Activated T-cell treated with anti-CD3 and anti-CD28 coated beads for 1 hour (primary cell): Measurements from ENCODE around the gene DGKB.

Source experiments
- DNase-seq: peaks from one replicate; pipeline ENCODE4 v3.0.0-alpha.2; 2020; ENCODE audit warnings: low read depth

DGKB gene

DNA sequence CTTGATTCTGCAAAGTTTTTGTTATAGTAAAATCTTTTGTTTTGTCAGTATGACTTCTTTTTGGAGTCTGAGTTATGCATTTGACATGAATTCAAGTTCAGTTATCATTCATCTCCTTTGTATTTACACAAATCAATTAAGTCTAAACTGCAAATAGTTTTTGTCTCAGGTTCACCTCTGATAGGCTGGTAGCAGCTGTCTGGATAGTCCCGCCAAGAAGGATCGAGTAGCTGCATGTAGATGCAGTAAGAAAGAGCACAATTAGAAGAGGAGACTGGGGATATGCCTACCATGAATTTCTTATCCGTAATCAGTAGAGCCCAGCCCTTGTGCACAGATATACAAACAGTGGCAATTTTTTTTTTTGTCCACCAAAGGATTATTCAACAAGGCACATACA lies 520.6 kb downstream of the DGKB start:
- no peak for DNase-seq

DNA sequence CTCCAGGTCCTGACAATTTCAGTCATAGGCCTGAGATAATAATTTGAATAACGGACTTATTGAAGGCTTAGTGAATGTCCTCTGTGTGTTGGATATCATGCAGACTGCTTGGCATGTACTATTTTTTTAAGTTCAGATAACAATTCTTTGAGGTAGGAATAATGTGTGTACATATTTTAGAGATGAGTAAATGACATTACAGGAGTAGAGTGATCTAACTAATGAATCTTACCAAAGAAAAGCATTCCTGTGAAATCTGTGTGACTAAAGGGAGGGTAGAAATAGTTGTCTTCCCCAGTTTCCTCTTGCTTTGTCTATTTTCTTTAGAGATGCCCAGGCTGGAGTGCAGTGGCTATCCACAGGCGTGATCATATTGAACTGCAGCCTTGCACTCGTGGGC lies 521.2 kb downstream of the DGKB start:
- DNase-seq: no peak

DNA sequence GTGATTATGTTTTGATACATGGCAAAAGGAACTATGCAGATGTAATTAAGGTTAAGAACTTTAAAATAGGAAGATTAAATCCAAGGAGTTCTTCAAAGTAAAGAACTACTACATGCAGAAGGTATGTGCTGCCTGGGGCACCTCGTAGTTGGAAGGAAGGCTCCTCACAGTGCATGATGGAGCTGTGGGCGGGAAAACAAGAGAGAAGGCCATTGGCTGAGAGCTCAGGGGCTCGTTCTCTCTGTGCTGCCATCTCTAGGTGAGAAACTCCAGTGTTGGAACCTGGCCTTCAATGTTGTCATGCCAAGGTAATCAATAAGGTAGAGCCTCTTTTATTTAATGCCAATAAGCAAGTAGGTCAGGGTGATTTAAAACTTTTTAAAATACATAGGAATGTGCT lies 521.7 kb downstream of the DGKB start:
- DNase-seq: no peak

DNA sequence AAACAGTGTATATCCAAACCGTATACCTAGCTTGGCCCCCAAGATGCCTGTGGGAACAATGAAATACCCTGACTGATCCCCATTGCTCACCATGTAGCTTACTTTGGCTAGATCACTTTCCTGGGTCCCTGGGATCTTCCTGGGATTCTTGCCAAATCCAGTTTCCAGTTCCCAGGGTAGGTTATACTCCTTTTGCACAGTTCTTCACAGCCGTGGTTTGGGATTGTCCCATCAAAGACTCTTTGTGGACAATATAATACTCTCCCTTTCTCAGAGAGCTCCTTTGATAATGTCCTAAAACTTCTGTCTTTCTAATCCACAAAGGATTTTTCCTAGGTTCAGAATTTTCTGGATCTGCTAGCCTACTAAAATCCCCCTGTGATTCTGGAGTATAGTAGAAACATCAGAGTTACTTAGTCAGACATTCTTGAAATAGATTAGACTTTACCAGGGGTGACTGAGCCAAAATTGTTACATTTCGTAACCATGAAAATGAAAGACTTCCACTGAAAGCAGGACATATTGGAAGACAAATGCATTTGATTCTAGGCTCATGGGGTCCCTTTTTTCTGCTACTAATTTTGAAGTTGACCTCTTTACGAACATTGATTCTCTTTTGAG lies 524.8 kb downstream of the DGKB start:
- DNase-seq: no peak

DNA sequence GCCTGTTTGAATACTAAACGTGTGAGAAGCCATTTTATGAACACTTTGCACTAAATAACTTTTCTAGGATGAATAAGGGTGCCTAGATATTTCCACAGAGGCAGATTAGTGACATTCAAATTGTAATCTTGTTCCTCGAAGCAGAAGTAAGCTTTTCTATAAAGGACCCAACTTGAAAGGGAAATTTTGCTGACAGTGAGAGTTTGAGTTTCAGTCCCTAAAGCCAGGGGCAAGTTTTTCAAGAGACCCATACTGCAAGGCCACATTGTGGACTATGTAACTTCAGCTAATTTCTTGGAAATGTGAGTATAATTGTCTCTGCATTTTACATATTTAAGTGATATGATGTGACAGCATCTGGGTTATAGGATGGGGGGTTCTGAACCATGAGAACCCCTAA lies 525.8 kb downstream of the DGKB start:
- no peak for DNase-seq

DNA sequence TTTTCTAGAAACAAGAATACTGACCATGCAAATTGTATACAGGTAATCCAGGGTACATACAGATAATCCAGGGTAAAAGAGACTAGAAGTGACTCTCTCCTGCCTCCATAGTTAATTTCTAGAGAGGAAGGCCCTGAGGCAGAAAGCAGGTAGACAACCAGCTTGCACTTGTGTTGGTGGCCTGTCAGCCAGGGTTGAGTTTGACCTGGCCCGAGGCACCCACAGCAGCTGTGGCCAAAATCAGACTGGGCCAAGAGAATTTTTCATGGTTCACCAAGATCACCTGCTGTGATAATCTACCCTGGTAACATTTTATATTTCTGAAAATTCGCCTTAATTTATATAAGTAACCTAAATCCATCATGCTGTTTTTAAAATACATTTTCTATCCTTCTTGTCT lies 526.6 kb downstream of the DGKB start:
- DNase-seq: no peak

DNA sequence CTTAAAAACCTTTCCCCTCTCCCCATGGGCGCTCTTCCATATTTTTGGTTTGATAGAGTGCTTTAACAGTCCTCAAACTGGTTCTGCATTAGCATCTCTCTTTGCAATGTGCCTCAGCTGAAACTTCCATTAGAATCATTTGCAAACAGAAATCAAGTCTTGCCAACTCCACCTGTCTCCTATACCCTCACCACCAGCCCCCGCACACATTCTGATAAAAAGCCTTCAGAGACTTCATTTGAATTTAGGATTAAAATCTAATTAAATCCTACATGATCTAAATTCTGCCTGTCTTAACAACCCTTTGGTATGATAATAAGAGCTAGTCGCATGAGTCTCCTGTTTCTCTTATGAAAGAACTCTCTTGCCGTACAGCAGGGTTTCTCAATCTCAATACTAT lies 528.2 kb downstream of the DGKB start:
- no peak for DNase-seq

DNA sequence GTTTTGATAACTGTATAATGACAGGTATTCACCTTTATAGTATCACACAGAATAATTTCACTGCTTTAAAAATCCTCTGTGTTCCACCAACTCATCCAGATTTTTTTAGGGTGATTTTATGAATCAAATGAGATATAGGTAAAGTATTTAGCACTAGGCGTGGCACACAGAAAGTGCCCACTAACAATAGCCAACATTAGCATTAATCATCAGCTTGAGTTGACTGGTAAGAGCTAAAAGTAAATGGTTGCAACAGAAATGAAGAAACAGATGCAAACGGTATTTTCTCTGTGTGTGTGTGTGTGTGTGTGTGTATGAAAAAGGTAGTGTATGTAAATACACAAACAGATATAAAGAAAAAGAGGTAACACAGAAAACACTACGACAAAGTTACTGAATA lies 534.3 kb downstream of the DGKB start:
- DNase-seq: no peak

DNA sequence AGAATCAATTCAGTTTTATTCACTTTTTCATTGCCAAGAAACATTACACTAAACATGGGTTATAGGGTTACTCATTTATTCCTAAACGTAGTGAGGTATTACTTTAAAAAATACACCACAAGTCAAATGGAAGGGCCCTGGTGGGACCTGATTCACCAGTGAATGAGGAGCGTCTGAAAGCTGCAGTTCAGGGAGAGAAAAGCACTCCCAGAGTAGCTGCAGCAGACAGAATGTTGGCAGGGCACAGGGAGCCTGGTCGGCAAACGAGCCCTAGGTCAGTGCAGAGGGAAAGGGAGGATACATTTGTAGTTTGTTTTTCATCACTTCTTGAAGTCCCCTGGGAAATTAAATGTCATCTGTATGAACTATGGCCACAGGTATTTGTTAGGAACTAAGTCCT lies 551.4 kb downstream of the DGKB start:
- DNase-seq: no peak

DNA sequence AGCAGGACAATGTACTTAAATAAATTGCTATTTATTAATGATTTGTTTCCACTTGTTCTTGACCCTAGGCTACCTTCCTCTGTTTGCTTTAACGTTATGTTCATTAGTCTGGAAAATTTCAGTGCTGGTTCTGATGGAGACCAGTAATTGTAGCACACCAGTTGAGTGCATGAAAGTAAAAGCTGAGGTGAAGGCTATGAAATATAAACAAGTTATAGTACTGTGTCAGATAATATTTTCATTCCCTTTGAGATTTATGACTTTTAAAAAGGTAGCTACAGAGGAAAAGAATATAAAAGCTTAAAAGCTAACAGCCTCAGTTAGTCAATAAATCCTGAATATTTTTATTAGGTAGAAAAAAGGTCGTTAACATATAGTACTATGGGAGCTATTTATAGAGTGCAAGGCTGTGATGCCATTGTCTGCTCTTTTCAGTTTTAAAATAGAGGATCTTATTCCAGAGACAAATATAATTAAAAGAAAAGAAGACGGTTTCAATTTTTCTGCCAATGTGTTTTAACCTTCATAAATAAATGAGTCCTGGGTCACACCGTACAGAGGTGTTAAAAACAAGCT lies 561.3 kb downstream of the DGKB start:
- no peak for DNase-seq

DNA sequence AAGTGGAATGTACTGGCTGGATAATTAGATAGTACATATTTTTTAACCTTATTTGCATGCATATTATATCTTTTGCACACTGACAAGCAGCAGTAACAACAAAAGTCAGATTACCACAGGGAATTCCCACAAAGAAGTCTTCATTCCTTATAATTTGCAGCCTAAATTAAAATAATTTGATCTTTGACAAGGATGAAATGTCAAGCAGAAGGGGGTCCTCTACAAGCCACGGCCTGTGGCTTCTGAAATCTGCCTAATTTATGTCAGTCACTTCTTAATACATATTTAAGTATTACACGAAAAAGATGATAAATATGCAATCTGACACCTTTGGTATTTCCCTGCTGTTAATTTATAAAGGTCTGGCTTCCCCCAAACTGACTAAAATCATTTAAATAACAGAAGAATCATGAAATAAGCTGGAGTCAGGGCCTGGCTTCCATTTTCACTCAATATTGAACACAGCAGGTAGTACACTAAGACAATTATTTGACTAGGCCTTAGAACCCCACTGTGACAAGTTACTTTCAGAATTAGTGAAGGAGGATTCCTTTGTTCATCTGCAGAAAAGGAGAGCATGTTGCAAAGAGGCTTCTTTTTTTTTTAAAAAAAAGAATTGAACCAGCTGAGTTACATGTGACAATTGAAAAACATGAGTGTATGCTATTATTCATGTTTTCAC lies 562.0 kb downstream of the DGKB start:
- DNase-seq: no peak

DNA sequence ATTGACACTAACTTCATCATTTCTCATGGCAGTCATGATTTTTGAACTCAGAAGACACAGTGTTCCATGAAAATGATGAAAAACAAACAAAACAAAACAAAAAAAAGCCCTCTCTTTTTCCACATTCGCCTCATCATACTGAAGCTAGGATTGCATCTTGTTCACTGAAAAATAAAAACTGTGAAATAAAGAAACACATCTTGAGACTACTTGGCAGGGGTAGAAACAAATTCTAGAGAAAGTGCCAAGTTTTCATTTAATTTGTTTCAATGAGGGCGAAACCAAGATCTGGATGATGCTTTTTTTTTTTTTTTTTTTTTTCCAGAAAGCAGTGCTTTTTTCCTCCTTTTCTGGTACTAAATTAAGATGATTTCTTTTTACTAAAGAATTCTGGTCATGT lies 562.7 kb downstream of the DGKB start:
- no peak for DNase-seq

DNA sequence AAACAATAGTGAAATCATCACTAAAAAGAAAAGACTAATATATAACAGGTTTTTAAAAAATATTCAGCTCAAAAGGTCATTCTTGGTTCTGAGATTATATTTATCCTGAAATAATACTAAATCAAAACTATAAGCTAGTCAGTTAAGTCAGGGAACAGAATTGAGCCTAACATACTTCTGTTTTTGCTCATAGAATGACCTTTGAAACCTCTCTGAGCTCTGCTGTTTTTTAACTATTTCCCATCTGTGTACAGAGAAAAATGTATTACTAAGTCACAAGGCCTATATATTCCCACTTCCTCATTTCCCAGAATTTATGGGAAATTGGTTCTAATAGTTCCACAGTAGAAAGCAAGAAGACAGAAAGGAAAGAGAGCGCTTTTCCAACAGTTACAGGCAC lies 566.3 kb downstream of the DGKB start:
- DNase-seq: no peak

DNA sequence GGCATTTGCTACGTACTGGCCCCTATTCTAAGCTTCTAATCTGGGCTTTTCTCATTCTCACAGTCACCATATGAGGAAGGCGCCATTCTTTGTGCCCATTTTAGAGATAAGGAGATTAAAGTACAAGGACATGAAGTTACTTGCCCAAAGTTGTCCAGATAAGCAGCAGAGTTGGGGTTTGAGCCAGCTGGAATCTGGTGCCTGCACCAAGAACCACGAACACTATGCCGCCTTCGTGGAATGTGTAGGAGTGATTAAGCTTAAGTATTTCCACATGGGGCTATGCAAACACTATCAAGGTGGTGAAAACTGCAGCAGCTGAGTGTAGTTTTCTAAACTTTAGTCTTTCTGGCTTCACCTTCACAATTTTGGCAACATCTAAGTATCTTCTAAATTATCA lies 570.4 kb downstream of the DGKB start:
- no peak for DNase-seq

DNA sequence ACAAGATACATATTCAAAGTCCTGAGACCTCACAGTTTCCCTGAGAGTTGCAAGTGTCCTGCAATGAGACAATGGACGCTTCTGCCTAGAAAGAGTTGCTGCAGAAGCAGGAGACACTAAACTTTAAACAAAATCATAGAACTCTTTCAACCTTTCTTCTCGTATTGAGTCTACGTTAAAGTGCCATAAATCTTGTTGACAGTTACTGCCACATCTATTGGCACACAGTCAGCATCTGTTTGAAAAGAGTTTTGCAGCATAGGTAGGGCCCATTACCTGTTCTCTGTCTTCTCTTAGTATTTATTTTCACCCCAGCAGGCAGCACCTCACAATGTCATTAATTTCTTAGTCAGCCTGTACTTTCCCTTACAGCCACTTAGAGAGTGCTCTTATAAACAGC lies 577.8 kb downstream of the DGKB start:
- DNase-seq: no peak

DNA sequence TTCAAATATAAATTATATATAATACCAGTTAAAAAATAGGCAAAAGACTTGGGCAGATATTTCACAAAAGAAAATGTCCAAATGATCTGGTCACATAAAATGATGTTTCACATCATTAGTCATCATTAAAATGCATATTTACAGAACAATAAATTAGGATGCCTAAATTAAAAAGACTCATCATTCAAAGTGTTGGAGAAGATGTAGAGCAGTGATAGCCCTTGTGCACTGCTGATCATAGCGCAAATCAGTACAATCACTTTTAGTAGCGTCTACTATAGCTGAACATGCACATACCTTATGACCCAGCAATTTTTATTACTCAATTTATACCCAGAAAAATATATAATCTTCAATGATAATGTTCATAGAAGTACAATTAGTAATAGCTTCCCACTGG lies 579.8 kb downstream of the DGKB start:
- no peak for DNase-seq

DNA sequence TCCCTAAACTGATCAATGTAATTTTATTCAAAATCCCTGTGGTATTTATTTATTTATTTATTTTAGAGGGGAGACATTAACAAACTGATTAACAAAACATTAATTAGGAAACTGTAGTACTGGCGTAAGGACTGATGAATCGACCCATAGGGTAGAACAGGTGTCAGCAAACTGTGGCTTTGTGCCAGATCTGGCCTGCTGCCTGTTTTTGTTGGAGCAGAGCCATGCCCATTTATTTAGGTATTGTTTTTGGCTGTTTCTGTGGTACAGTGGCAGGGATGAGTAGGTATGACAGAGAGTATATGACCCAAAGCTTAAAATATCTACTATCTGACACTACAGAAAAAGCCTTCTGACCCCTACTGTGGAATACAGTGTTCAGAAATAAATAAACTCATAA lies 580.6 kb downstream of the DGKB start:
- no peak for DNase-seq

DNA sequence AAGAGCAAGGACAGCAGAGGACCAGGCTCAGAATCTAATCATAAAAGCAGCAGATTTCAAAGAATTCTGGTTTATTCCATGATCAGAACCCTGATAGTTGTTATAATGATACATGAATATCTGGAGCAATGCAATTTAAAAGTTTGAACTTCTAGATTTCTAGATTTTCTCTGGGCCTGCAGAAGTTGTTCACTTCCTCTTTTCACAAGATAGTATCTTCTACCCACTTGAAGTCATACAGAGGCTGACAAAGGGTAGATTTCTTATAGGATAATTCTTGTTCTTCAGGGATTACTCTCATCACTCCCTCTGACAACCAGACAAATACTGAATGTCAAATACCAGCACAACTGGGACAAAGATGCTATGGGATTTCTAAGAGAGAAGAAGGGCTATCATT lies 593.1 kb downstream of the DGKB start:
- no peak for DNase-seq

DNA sequence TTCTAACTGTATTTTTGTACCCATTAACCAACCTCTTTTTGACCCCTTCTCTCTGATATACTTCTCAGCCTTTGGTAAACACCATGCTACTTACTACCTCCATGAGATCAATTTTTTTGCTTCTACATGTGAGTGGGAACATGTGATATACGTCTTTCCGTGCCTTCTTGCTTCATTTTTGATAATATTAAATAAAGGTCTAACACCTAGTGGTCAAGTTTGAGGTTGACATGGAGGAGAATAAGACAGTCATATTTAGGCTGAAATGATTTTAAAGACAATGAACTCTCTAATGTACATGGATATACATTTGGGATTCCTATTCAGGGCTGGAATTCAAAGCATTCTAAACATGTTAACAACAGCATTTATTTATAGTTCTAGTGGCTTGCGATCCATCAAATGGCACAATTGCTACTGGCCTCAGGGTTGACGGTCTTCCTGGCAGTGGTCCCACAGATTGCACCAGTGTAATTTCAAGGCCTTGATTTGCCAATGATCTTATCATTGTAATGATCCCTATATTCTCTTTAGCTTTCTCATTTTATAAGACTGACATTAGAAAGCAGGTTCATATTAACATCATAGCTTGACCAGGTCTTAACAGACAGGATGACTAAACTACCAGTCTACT lies 597.2 kb downstream of the DGKB start:
- no peak for DNase-seq

DNA sequence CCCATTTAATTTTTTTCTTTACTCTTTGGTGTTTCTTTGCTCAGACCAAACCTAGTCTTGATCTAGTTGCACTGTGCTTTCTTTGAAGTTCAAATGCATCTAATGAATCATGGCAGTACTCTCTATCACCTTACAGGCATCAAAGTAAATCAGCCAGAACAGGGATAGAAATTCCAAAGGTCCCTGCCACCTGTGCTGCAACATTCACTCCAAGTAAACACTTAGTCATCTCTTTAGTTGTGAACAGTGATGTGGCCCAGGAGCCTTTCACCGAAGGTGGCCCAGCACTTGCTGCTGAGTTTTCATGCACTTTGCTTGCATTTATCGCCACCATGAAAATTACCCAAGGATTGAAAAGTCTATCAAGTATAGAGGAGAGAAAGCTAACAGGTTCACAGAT lies 599.0 kb downstream of the DGKB start:
- DNase-seq: no peak

DNA sequence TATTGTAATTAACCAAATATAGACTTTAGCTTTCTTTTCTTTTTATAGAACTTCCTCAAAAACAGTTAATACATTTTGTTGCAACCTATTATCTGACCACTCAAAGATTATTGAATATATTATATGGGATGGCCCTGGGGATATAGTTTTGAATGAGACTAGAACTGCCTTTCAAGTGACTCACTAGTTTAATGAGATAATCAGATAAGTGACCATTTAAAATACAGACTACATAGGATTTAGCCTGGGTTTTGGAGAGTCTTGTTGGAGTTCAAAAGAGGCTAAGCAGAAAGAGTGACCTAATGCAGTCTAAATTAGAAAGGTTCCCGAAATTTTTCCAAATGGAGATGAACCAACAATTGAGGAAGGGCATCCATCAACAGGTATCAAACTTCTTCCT lies 607.9 kb downstream of the DGKB start:
- DNase-seq: no peak

DNA sequence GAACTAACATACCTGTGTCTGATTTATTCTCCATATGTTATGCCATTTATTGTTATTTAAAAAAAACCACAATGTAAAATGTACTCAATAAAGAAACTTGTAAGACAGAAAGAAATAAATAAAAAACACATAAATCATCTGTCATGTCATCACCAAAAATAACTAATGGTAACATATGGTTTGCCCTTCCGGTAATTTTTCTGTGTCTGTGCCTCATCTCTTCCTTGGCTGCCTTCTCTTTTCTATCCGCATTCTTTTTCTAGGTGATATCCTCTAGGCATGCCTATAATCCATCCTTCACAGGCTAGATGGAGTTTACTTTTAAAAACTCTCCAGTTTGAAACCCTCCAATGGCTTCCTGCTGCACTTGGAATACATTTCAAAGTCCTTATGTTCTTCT lies 609.1 kb downstream of the DGKB start:
- no peak for DNase-seq

DNA sequence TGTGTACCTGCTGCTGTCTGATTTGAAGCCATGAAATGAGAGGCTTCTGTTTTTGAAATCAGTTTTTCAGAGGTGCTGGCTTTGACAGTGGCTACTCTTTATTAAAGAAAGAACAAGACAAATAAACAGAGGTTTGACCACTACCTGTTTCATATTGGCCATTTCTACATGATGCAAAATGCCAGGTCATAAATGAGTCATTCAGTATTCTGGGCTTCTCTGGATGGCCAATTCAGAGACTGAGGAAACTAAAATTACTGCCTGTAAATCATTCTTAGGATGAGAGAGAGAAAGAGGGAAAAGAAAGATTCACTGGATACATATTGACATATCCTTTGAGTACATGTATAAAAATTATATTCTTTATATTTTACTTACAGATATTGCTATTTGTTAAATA lies 609.8 kb downstream of the DGKB start:
- DNase-seq: no peak

DNA sequence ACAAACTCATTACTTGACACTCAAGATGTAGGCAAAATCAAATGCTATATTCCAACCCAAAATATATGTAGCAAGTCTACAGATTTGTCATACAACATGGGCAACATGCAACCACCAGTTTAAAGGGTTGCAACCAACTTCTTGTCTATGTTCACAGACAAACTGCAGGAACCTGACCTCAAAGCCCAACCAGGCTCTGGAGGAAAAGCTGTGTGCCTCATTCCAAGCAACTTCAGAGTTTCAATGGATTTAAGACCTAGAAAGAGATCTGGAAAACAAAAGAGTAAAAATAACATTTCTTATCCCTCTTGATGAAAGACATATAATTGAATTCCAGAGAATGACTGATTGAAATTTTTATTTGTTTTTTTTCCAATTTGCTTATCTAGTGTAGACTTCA lies 612.6 kb downstream of the DGKB start:
- DNase-seq: no peak
